ENCODE results near the gene CD8B.
A peak's percentile ranks its signal among the peaks of the same experiment; 100 is the strongest.
"Not testable (repeated sequence)": the region's sequence is repeated elsewhere in the genome, so short reads cannot be mapped to it uniquely, and the experiment has no call there.

The CD8B gene

DNA sequence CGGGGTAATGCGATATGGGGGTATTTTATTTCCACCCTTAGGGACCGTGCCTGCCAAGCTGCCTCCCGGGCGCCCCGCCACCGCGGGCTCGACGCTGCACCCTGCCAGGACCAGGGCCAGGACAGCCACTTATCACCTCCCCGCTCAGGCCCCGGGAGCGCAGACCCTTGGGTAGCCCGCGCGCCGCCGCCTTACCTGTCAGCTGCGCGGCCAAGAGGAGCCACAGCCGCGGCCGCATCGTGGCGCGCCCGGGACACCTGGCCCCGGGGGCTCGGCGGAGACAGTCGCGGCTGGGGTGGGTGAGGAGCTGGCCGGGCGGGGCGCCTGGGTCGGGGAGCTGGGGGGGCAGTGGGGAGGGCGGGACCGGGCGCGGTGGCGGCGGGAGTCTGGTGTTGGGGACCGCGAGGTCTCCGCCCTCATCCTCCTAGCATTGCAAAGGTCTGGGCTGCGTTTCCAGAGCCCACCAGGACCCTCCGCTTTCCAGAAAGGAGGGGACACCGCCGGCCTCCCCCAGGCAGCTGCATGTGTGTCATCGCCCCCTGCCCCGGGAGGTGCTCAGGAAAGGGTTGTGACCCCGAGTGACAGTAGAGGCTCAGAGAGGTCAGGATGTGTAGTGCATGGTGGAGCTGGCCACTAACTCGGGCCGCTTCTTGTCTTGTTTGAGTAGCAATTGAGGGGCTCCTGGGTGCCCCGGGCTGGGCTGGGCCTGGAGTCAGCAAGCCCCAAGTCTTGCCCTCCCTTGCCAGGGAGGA, at the start of gene CD8B:
Gene CD8B, minus strand, starts transcription at position 259 of the 752 bp plus-strand sequence. Its CDS starts 21 bp downstream, at position 238.
- DNase-seq, result peak; percentile 2

DNA sequence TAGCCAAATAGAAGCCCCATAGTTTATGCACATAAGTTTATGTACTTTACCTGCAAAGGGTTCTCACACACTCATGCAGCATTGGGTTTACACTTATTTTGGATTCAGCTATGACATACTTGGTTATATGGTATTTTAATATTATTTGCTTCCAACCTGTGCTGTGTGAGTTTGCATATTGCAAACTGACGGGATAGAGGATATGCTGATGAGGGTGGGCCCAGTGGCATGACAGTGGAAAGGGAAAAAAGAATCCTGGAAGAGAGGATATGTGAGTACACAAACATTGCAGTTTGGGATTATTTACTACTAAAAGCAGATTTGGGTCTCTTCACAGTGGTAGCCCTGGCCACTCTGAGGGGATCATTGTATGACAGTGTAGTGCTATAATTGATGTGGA, 44.2 kb upstream of the CD8B start:
- not testable (repeated sequence) for DNase-seq

DNA sequence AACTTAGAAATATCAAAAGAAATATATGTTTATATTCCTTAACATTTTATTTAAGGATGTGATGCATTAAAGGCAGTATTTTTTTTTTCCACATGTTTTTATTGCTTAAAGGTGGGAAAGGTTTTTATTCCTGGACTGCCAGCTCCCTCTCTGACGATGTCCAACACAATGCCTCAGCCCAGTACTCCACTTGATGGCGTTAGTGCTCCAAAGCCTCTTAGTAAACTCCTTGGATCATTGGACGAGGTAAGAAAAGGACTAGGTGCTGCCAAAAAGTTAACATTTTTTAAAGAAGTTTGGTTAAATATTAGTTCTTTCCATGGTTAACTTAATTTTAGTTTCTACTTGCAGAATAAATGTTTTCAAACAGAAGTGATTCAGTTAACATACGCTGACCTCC, 39.0 kb upstream of the CD8B start:
- peak; percentile 12 for DNase-seq

DNA sequence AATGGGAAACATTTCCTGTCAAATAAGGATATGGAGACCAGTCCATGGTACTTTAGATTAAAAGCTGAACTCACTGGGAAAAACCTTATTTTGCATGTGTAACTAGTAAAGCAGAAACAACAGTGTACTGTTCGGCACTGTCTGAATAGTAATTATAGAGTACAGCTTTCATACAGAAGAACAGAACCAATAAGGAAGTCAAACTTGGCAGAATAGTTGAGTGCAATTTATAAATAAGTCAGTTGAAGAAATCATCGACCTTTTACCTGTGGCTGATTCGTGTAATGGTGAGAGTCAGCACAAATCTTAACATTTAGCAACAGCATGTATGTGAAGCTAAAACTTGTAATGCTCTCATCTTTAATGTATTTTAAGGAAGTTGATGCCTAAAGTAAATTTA, 24.3 kb upstream of the CD8B start:
- not testable (repeated sequence) for DNase-seq

DNA sequence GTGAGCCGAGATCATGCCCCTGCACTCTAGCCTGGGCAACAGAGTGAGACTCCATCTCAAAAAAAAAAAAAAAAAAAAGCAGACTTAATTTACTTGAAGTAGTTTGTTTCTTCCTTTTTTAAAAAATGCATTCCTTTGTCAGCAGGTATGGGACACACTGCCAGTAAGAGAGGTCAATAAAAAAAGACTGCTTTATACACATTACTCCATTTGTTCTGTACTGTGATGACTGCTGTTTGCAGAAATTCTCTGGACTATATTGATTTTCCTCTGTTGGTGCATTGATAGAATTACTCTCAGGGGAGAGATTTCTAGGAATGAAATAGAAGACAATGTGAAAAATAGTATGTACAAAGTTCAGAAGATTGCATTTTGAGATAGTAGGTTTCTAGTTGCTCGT, 21.2 kb upstream of the CD8B start:
- DNase-seq, result not testable (repeated sequence)

DNA sequence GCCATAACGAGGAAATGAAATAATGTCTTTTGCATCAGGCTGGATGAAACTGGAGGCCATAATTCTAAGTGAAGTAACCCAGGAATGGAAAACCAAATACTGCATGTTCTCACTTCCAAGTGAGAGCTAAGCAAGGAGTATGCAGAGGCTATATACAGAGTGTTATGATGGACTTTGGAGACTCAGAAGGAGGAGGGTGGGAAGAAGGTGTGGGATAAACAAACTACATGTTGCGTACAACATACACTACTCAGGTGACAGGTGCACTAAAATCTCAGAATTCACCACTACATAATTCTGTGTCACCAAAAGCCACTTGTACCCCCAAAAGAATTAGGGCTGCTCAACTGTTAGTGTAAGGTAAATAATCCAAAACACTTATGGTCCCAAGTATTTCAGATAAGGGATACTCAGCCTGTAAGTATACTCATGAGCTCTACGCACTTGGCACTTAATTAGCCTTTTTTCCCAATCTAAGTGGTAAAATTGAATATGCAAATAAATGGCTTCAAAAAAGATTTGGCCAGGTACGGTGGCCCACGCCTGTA, 20.5 kb upstream of the CD8B start:
- DNase-seq, result not testable (repeated sequence)

DNA sequence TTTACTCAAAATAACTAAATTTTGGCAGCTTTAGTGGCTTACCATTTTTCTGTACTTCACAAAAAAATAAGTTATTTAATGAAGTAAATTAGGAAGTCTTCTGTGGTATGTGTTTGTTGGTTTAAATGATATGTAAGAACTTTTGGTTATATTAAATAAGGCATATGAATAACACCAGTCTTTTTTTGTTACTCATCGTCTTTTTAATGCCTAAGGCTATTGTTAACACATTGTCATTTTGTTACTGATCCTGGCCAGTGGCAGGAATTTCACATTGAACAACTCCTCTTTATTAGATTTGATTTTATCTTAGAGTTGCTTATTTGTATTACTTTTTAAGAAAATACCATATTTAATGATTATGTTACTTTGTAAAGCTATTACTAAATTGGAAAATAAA, 17.3 kb upstream of the CD8B start:
- not testable (repeated sequence) for DNase-seq

DNA sequence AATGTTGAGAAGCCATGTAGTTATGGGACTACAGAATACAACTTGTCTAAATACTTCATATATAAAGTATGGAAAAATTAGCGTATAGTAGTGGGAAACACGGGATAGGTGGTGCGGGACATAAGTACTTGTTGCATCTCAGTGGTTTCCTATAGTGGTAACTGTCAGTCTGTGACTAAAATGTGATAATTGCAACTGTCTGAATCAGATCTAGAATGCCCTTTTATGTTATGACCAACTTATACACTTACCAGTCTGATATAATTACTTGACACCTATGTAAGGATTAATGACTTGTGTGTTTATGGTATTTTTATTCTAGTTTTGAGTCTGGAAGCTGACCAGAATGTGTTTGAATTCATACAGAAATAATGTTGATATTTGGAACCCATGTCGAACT, 9.3 kb upstream of the CD8B start:
- not testable (repeated sequence) for DNase-seq

DNA sequence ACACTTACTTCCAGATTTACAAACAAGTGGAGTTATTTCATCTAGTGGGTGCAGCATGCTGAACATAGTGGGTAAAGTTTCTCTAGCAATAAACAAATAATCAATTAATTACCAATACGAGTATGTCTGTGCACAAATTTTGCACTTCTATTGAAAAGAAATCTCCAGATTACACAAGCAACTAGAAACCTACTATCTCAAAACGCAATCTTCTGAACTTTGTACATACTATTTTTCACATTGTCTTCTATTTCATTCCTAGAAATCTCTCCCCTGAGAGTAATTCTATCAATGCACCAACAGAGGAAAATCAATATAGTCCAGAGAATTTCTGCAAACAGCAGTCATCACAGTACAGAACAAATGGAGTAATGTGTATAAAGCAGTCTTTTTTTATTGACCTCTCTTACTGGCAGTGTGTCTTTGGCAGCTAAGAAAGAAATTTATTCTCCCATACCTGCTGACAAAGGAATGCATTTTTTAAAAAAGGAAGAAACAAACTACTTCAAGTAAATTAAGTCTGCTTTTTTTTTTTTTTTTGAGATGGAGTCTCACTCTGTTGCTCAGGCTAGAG, 7.3 kb upstream of the CD8B start:
- not testable (repeated sequence) for DNase-seq

DNA sequence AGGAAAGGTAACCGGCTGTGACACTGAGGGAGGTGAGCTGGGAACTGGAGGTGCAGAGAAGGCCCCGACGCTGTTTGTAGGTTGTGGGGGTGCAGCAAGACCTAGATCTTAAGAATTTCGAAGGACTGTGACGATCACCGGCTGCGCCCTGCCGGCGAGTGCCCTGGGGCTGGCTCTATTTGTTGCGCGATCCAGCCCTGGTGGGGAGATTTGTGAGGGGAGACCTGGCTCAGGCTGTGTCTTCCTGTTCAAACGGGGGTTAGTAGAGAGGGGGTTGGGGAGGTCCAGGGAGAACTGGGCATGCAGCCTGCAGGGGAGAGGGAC, 656 bp upstream of the CD8B start:
- not testable (repeated sequence) for DNase-seq

DNA sequence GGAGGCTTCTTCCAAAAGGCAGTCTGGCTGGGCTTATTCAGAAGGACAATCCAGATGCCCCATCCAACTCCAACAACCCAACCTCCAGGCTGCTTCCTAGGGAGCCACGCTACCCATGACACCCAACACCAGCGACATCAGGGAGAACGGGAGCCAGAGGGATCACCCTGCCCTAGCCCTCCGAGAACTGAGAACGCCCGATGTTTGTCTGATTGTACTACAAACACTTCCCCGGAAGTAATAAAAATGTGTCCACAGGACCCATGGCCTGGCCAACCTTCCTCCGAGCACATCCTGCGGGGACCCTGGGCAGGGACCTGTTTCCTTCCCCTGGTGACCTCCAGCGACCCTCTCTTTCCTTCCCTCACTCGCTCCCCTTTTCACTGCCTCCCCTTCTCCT, 511 bp downstream of the CD8B start:
- peak; percentile 2 for DNase-seq

DNA sequence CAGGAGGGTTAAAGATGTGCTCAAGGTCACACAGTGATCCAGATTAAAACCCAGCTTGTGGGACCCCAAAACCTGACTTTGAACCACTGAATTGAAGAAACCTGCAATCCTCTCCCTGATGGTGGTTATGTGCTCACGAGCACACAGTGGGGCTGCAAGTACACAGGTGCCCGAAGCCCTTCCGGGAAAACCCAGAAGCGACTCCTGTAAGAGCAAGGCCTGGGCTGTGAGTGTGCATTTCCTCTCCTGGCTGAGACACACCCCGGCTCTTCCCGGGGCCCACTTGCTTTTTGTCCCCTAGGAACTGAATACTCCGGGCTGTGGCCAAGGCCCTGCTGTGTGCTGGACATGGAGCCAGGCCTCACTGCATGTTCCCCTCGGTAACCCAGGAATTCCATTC, 1.1 kb downstream of the CD8B start:
- not testable (repeated sequence) for DNase-seq

DNA sequence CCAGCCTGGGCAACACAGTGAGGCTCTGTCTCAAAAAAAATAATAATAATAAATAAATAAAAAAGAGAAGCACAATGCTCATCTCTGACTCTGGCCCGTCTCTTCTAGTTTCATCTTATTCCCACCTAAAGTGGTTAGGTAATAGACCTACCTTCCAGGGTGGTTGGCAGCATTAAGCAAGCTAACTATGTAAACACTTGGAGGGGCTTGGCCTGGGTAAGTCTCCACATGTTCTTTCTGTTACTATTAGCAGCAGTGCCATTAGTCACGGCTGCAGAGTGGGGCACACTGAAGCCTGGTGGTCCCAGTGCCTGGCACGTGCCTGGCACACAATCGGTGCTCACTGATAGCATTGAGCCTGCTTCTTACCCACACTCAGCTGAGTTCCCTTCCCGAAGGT, 4.0 kb downstream of the CD8B start:
- not testable (repeated sequence) for DNase-seq

DNA sequence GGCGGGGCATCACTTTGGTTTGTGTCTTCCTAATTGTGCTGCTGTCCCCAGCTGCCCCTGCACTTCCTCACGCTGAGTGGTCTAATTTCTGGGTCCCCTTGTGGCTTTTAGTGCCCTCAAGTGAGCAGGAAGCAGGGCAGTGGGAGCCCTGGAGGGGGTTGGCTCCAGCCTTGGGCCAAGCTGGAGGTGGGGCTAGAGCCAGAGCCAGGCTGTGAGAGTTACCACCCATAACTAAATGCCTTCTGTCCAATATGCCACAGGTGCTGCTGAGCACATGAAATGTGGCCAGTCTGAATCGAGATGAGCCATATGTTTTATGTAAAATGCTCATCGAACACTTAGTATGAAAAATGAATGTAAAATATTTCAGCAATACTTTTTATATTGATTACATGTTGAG, 5.2 kb downstream of the CD8B start:
- DNase-seq, result not testable (repeated sequence)

DNA sequence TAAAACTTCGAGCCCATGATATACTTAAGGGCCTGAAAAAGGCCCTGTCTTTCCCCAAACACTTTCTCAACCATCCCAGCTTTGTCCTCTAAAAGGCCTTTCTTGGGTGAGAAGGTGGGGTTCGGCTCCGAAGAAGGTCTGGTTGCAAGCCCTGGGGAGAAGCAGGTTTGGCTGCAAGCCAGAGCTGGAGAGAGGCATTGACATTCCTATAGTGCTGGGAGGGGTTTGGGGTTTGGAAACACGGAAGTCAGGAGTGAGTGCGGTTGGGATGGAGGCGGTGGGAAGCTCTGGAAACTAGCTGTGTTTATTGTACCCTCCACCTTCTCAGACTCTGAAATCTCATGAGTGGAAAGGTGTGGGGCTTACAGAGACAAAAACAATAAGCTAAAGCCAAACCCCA, 5.7 kb downstream of the CD8B start:
- DNase-seq, result not testable (repeated sequence)

DNA sequence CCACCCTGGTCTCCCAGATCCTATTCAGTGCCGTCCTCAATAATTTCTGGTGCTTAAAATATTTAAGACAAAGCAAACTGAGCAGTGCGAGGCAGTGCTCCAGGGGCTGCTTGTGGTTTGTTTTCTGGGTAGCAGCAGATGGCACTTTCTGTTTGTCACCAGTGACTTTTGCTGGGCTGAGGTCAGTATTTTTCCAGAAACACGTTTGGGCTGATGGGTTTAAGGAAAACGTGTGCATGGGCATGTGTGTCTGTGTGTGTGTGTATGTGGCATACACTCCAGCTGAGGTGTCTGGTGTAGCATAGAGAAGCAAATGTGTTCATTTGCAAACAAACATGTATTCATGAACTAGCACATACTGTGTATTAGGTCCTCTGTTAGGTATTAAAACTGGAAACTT, 10.1 kb downstream of the CD8B start:
- not testable (repeated sequence) for DNase-seq

DNA sequence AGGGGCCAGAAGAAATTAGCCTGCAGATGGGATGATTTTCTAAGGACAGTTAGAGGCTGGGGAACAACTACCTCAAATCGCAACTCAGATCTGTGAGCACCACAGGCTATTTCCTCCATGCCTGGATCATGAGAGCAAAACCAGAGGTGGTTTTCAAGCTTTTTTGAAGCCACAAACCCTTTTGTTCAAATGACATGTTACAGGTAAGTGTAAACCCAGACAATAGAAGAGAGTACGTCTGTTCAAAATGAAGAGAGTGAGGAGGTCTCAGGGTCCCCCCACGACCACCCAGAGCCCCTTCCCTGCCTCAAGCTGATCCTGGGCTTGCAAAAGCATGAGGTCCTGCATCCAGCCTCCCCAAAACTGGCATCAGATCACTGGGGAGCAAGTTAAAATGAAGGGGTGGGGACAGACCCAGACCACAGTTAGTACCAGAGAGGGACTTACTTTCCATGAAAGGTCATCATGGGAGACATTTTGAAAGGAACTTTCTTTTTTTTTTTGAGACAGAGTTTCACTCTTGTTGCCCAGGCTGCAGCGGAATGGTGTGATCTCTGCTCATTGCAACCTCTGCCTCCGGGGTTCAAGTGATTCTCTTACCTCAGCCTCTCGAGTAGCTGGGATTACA, 19.0 kb downstream of the CD8B start:
- not testable (repeated sequence) for DNase-seq

DNA sequence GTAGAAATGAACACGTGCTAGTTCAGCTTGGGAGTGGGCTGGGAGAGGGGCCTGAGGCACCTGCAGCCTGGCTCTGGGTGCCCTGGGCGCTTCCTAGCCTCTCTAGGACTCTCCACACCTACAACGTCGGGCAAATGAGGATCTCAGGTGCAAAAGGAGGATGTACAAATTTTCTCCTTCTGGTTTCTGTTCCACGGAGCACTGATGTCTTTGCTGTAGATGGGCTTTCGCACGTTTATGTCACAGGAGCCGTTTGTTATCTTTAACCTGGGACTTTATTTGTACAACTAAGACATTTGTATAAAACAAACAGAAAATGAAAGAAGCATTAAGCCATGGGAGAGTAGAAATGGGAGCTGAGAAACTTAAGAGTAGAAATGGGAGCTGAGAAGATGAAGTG, 20.4 kb downstream of the CD8B start:
- not testable (repeated sequence) for DNase-seq

DNA sequence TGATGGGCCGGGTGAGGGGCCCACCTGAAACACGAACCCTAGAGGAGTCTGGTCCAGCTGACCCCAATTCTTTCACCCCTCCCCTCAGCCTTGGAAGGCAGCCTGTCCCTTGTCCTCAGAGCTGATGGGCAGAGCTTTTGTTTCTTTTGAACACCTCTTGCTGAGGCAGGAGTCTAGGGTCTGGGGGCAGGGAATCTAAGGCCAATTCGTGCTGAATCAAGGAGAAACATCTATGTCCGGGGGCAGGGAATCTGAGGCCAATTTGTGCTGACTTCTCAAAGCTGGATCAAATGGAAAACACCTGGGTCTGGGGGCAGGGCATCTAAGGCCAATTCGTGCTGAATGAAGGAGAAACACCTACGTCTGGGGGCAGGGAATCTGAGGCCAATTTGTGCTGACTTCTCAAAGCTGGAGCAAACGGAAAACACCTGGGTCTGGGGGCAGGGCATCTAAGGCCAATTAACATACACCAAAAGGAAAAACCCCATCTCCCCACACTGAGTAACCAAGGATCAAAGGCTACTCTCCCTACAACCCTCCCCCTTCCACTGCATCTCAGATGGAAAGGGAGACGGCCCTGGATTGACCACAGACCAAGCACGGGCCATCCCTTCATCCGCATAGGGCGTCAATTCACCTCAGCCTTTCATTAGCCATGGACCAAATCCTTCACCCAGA, 21.7 kb downstream of the CD8B start:
- not testable (repeated sequence) for DNase-seq

DNA sequence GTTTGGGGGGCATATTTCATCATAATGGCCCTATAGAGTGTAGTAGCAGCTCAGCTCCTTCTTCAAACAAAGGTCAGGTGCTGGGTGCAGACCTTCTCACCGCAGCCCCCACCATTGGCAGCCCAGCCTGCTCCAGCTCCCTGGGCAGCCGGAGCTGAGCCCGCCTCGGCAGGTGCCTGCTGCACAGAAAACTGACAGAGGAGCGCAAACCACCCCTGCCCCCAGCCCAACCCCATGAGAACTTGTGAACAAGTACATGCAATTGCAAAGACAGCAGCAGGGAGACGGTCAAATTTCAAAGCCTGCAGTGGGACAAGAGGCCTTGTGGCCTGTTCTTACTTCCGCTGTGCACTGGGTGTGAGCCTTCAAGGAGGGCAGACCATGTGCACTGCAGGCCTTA, 22.2 kb downstream of the CD8B start:
- DNase-seq, result not testable (repeated sequence)

DNA sequence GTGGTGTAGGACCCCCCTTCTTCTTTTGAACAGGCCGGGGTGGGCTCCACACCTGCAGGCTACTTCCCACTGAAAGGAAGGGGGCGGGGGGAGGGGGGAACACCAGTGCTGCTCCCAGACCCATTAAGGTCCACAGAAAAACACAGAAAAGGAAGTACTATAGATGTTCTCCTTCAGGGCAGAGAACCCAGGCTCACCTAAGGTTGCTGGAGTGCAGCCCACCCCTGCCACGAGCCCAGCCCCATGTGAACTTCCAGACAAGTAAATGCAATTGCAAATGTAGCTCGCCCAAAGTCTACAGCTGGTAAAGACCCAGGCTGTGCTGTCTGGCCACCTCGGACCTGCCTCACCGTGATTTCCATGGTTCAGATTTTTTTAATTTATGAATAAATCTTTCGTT, 24.0 kb downstream of the CD8B start:
- DNase-seq, result not testable (repeated sequence)

DNA sequence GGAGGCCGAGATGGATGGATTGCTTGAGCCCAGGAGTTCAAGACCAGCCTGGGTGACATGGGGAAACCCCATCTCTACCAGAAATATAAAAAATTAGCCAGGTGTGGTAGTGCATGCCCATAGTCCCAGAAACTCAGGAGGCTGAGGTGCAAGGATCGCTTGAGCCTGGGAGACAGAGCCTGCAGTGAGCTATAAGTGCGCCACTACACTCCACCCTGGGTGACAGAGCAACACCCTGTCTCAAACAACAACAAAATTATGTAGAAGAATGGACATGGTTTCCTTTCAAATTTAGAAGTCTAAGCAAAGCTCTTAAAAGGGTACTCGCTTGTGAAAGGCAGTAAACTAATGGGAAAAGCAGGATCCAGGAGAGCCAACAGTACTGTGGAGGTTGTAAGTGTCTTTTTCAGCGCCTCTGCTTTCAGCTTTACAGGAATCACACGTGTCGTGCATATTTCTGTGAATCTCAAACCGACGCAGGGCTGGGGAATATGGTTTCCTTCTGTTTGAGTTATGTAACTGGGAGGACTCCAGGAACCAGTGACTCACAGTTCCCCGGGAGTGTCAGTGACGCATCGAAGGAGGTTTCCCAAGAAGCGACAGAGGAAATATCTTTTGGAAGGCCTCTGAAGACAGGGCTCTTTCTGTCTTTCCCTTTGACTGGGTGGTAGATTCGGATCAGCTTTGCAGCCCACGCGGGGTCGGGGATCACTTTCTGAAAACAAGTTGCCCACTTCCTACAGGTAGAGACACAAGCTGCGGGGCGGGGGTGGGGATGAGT, 24.6 kb downstream of the CD8B start:
- peak; percentile 61 for DNase-seq

DNA sequence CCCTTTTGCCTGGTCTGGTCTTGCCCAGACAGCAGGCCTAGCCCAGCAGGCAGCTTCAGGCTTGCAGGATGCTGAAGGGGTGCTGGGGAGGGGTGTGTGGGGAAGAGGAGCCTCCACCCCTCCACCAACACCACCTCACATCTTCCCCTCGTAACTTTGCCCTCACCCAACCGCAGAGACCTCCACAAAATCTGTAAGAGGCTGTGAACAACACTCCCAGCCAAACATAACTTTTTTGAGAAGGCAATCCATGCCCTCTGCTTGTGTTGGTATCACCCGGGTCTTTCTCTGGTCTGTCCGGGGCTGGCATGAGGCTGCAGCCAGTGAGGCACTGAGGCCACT, 26.2 kb downstream of the CD8B start:
- DNase-seq, result not testable (repeated sequence)

All from hematopoietic multipotent progenitor cell treated with erythropoietin and hydrocortisone succinate and interleukin-3 and kit ligand, for 4 days (in vitro differentiated cells).